Psoas muscle (tissue), 8 donors: Measurements from ENCODE around the gene CD40. TPM values are rescaled to one million over a fixed set of nuclear protein-coding genes. Genes with fewer than 3 reads are reported as not detected.
A peak's percentile ranks its signal among the peaks of the same experiment; 100 is the strongest.

ENCODE experiments used
- ATAC-seq, 4 donors: fragments of 200-7000 bp; cut with Tn5 transposase; one replicate each; pipeline ENCODE4 v1.9.1; 2020; ENCODE audit warnings: moderate library complexity in 3 of 4, mild to moderate bottlenecking in 2 of 4
- DNase-seq, 2 donors: peaks; one replicate each; pipeline ENCODE4 v3.0.0-alpha.2; 2020
- H3K27ac ChIP-seq: fragments of 200-600 bp; one replicate; pipeline ENCODE4 v1.8.0; 2022
- H3K27me3 ChIP-seq, 3 donors: fragments of 200-600 bp in 1 of 3; one replicate each; pipeline versions ENCODE4 v1.6.1 to v1.8.0; 2013 to 2022; ENCODE audit warnings: low read length in 2 of 3, mild to moderate bottlenecking in 2 of 3, moderate library complexity in 1 of 3; ENCODE audit not compliant: insufficient read depth in 3 of 3
- H3K36me3 ChIP-seq, 2 donors: fragments of 200-600 bp in 1 of 2; one replicate each; pipeline versions ENCODE4 v1.6.1 to v1.8.0; 2013 to 2022; ENCODE audit warnings: low read depth in 1 of 2, mild to moderate bottlenecking in 1 of 2, moderate library complexity in 1 of 2; ENCODE audit not compliant: insufficient read depth in 1 of 2
- H3K4me1 ChIP-seq: fragments of 200-600 bp; one replicate; pipeline ENCODE4 v1.8.0; 2022
- H3K4me3 ChIP-seq: fragments of 200-600 bp; one replicate; pipeline ENCODE4 v1.8.0; 2022; ENCODE audit warnings: mild to moderate bottlenecking
- H3K9me3 ChIP-seq: fragments of 200-600 bp; one replicate; pipeline ENCODE4 v1.8.0; 2022
- CTCF ChIP-seq: fragments of 200-600 bp; IDR thresholded peaks from one replicate; pipeline ENCODE4 v1.8.0; 2022; ENCODE audit warnings: antibody characterized with exemption
- WGBS, 3 donors: extraction: QIAGEN DNeasy Blood & Tissue Kit; methylation state at CpG; one replicate each; pipeline versions ENCODE4 v1.1.6 to v1.1.7; 2013; 5-methylcytosine and 5-hydroxymethylcytosine counted together
- intact Hi-C, 2 donors: fragments of 100-400 bp; cut with DNase I; formaldehyde crosslinking; loops; one replicate each; pipeline versions ENCODE4 v1.11.0 to v1.14.2; 2022
- polyA plus RNA-seq, 3 donors: library from polyadenylated mRNA; stranded (reverse); fragments of 200-250 nt; gene quantifications; one replicate each; pipeline ENCODE4 v1.2.3, GENCODE V29; 2013
- total RNA-seq, 4 donors: library from RNA; stranded (reverse); fragmentation: NEBNext Ultra II Directional in 2 of 4; extraction: Animal tissue kit (Norgen Biotek cat#: 25700) in 2 of 4; gene quantifications; one replicate each; pipeline versions ENCODE4 v1.2.1 to v1.2.4, GENCODE V29; 2021 to 2023
- donor health status: healthy with polysubstance abuse.
- donor health status: DM: no; HTN: no; CAD: no; lungs with moderate emphysema.
- donor health status: Bipolar disorder and iron deficiency.
- donor health status: healthy.
- donor health status: DM: yes; HTN: yes; CAD: no.
- donor health status: DM: no; HTN: no; CAD: no.
- donor health status: DM: no; HTN: no; CAD: no.
- donor health status: DM: yes; HTN: yes; CAD: no.

CD40 gene
- total and polyA plus RNA-seq, 7 donors = 5.0 to 13.8 (median 7.7) TPM

GRCh38 chr20:46150943-46151342 lies 32.8 kb downstream of the CD40 start:
- TF ChIP-seq CTCF = no peak
- no peaks in the 10 kb centered on the region for H3K9me3 ChIP-seq
- DNase-seq (no peak), ATAC-seq (no peak)
- intact Hi-C loops = loop anchor here in 1 of 2 donors (10.0 kb wide), 1 partner anchor 126 kb away; the partner anchor contains the start of gene SLC12A5
- H3K27me3 ChIP-seq = peaks cover 0 to 23% (median 3%) of the 10 kb centered on the region in 3 donors
- WGBS, 3 donors = 15 to 35% (median 35%) methylated on average over 5 of the region's 5 CpGs
- no peak overlapping the region for H3K27ac ChIP-seq
- H3K4me1 ChIP-seq = no peaks in the 10 kb centered on the region
- H3K4me3 ChIP-seq = no peak overlapping the region
- H3K36me3 ChIP-seq = no peaks in the 10 kb centered on the region

- no peaks in the 10 kb centered on the region for H3K36me3 ChIP-seq
- no peaks in the 10 kb centered on the region for H3K4me1 ChIP-seq
- 73 to 75% (median 74%) methylated on average over 7 of the region's 7 CpGs for WGBS, 3 donors
- H3K27ac ChIP-seq = no peak overlapping the region
- intact Hi-C loops = loop anchor here in 1 of 2 donors (10.0 kb wide), 1 partner anchor 127 kb away; the partner anchor contains the start of gene SLC12A5
- peaks cover 0 to 23% (median 3%) of the 10 kb centered on the region in 3 donors for H3K27me3 ChIP-seq
- DNase-seq = no peak
- no peak for ATAC-seq
- H3K4me3 ChIP-seq = no peak overlapping the region
- TF ChIP-seq CTCF = peak; percentile 18
- H3K9me3 ChIP-seq = no peaks in the 10 kb centered on the region
Measured at GRCh38 chr20:46151936-46152335, 33.8 kb downstream of the CD40 start.

- no peak overlapping the region for H3K27ac ChIP-seq
- DNase-seq (no peak), ATAC-seq (no peak)
- WGBS, 3 donors = 36 to 56% (median 52%) methylated on average over 33 of the region's 33 CpGs
- H3K9me3 ChIP-seq = no peaks in the 10 kb centered on the region
- H3K4me3 ChIP-seq = no peak overlapping the region
- H3K36me3 ChIP-seq = no peaks in the 10 kb centered on the region
- H3K4me1 ChIP-seq = no peaks in the 10 kb centered on the region
- intact Hi-C loops = loop anchor here in 1 of 2 donors (10.0 kb wide), 1 partner anchor 128 kb away; the partner anchor contains the start of gene SLC12A5
- peaks cover 0 to 23% (median 3%) of the 10 kb centered on the region in 3 donors for H3K27me3 ChIP-seq
- no peak for TF ChIP-seq CTCF
Measured at GRCh38 chr20:46152824-46153586, 34.9 kb downstream of the CD40 start.

GRCh38 chr20:46154305-46154704 lies 36.2 kb downstream of the CD40 start:
- intact Hi-C loops = loop anchor here in 1 of 2 donors (10.0 kb wide), 1 partner anchor 130 kb away; the partner anchor contains the start of gene SLC12A5

More at GRCh38 chr20:46154305-46154704, 36.2 kb downstream of the CD40 start:
- Histone ChIP-seq H3K9me3 (no peaks in the 10 kb centered on the region), H3K4me1 (no peaks in the 10 kb centered on the region), H3K27me3 (peaks cover 0 to 28% (median 3%) of the 10 kb centered on the region in 3 donors), H3K4me3 (no peak overlapping the region), H3K36me3 (no peaks in the 10 kb centered on the region), H3K27ac (no peak overlapping the region)
- DNase-seq (no peak), ATAC-seq (no peak)
- 66 to 75% (median 71%) methylated on average over 5 of the region's 5 CpGs for WGBS, 3 donors
- no peak for TF ChIP-seq CTCF
